WI38 (cell line): ENCODE results near the gene DVL1.

Experiments
- H3K4me3 ChIP-seq: 2 replicates; pipeline ENCODE4 v1.5.1; 2011; ENCODE audit warnings: low read depth, mild to moderate bottlenecking, control low read depth, low read length
- CTCF ChIP-seq: IDR thresholded peaks from 2 replicates; pipeline ENCODE4 v1.5.1; 2012; ENCODE audit warnings: low read depth, mild to moderate bottlenecking, control low read depth, low read length

The DVL1 gene

DNA sequence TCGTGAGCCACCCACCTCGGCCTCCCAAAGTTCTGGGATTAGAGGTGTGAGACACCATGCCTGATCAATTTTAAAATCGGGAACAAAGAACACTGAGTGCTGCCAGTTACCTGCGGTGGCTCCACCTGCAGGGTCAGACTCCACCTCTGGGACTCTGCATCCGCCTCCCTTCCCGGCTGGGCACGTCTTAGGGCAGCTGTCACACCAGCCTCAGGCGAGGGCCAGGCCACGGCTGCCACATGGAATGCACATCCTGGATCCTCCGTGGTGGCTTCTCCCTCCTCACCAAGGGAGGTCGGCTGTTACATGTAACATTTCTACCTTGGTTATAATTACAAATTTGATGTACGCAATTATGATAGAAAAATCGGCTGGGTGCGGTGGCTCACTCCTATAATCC is 15.0 kb upstream of the DVL1 start:
- no peak for TF ChIP-seq CTCF
- H3K4me3 ChIP-seq: no peak overlapping the region

GRCh38 chr1:1361982-1362423 is 12.8 kb upstream of the DVL1 start:
- no peak for TF ChIP-seq CTCF
- no peak overlapping the region for H3K4me3 ChIP-seq

DNA sequence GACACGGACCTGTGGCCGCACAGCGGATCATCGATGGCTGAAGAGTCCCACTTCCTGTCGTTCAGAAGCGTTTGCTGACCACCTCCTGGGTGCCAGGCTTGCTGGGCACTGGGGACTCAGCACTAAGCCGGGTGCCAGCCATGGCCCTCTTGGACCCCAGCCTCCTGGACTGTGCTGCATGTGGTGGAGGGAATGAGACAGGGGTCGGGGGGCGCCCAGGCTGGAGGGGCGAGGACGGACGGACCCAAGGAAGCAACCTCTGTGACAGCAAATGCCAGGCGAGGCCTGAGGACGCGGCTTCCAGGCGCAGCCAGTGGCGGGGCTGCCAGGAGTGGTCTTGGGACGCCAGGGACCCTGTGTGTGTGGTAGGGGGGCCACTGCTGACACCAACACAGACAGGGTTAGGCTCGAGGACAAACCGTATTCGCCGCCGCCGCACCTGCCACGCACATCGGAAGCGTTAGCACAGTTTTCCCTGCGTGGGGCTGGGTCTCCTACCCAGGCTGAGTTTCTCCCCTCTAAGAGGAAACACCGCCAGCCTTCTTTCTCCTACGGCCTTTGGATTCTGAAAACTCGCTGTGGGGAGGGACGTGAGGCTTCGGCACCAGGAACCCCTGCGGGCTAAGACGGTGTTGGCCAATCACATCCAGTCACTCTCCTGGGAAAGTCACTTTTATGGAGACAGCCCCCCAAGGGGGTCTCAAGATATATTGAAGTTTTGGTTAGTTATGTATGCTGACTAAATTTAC is 12.2 kb upstream of the DVL1 start:
- TF ChIP-seq CTCF: no peak
- H3K4me3 ChIP-seq: no peak overlapping the region

- TF ChIP-seq CTCF: no peak
- H3K4me3 ChIP-seq: no peak overlapping the region
Observed at GRCh38 chr1:1360506-1361169, 11.4 kb upstream of the DVL1 start.

DNA sequence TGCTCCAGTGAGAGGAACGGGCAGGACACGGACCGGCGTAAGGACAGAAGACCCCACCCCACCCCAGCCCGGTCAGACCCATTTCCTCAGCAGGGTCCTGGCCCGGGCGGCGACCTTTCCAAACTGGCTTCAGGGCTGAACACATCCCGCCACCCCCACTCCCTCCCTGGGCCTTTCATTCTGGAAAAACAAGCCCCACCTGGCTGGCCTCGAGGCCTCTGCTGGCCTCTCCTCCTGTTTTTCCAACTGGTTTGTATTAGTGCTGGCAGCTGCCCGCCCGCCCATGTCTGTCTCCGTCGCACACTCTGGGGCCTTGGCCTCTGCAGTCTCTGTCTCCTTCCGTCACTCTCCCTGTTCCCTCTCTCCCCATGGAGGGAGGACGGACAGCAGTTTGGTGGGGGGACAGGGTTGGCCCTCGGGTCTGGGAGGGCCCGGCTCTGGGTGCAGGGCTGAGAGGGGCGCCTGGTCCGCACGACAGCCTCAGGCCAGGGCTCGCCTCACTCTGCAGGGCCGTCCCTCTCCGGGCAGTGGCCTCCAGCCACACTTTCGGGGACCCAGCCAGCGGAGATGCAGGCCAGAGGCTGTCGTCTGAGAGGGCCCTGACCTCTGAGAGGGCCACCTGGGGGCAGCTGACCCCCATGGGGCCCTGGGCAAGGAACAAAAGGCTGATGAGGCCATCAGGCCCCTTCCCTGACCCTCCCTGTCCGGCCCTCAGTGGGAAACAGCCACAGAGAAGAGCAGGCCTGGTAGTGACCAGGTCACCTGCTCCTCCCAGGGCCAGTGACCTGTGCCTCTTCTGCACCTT is 10.6 kb upstream of the DVL1 start:
- H3K4me3 ChIP-seq: no peak overlapping the region
- no peak for TF ChIP-seq CTCF

DNA sequence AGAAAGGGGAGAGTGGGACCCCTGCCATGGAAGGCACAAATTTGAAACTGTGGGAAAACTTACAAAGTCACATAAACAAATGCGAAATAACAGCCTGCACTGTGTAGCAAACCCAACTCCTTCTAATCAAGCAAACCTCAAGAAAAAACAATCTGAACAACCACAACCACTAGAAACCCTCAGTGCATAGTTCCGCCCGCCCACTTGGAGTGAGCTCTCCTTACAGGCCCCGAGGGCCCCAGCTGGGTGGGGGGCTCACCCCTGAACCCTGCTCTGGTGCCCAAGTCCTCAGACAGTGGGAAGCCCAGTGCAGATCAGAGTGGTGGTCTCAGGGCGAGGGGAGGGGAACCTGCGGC is 10.1 kb upstream of the DVL1 start:
- H3K4me3 ChIP-seq: peak overlapping the region; percentile 96
- no peak for TF ChIP-seq CTCF
